Measurements from ENCODE around the gene NLRP3.

The NLRP3 gene

GRCh38 chr1:247429496-247429895, 13.5 kb downstream of the NLRP3 start:
- H3K27ac ChIP-seq, result no peak overlapping the region
- peaks cover 16% of the 10 kb centered on the region in 2 experiments for H3K4me1 ChIP-seq (ENCODE audit: control insufficient read depth in 1 of 2, insufficient read depth in 1 of 2, low read depth in 1 of 2, low read length in 1 of 2)
- no peaks in the 10 kb centered on the region for H3K27me3 ChIP-seq
- H3K4me3 ChIP-seq (ENCODE audit: low read depth in 1 of 2, low read length in 1 of 2), result no peak overlapping the region
- TF ChIP-seq, protein P1, sequence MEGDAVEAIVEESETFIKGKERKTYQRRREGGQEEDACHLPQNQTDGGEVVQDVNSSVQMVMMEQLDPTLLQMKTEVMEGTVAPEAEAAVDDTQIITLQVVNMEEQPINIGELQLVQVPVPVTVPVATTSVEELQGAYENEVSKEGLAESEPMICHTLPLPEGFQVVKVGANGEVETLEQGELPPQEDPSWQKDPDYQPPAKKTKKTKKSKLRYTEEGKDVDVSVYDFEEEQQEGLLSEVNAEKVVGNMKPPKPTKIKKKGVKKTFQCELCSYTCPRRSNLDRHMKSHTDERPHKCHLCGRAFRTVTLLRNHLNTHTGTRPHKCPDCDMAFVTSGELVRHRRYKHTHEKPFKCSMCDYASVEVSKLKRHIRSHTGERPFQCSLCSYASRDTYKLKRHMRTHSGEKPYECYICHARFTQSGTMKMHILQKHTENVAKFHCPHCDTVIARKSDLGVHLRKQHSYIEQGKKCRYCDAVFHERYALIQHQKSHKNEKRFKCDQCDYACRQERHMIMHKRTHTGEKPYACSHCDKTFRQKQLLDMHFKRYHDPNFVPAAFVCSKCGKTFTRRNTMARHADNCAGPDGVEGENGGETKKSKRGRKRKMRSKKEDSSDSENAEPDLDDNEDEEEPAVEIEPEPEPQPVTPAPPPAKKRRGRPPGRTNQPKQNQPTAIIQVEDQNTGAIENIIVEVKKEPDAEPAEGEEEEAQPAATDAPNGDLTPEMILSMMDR (IDR thresholded peaks at IDR 0.05), result no peak
- peaks cover 33% of the 10 kb centered on the region for H3K36me3 ChIP-seq
- no peaks in the 10 kb centered on the region for H3K9me3 ChIP-seq

- H3K27ac ChIP-seq, result peak overlapping the region; percentile 67
- no peaks in the 10 kb centered on the region for H3K27me3 ChIP-seq
- TF ChIP-seq, protein P1 (IDR thresholded peaks at IDR 0.05), result no peak
- no peaks in the 10 kb centered on the region for H3K9me3 ChIP-seq
- peaks cover 24% of the 10 kb centered on the region for H3K36me3 ChIP-seq
- H3K4me3 ChIP-seq (ENCODE audit: low read depth in 1 of 2, low read length in 1 of 2), result no peak overlapping the region
- peaks cover 16 to 22% of the 10 kb centered on the region in 2 experiments for H3K4me1 ChIP-seq (ENCODE audit: control insufficient read depth in 1 of 2, insufficient read depth in 1 of 2, low read depth in 1 of 2, low read length in 1 of 2)
Observed at GRCh38 chr1:247430434-247430833, 14.5 kb downstream of the NLRP3 start.

DNA sequence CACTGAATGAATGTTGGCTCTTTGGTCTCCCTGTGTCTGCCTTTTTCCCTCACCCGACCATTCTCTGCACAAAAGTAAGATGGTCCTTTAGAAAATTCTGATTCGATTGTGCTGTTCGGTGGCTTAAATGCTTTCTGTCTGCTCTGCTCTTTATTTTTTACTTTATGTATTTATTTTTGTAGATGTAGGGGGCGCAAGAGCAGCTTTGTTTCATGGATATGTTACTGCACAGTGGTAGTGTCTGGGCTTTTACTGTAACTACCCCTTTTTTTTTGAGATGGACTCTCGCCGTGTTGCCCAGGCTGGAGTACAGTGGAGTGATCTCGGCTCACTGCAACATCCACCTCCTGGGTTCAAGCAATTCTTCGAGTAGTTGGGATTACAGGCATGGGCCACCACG, 15.7 kb downstream of the NLRP3 start:
- peaks cover 16 to 22% of the 10 kb centered on the region in 2 experiments for H3K4me1 ChIP-seq (ENCODE audit: control insufficient read depth in 1 of 2, insufficient read depth in 1 of 2, low read depth in 1 of 2, low read length in 1 of 2)
- H3K27ac ChIP-seq, result no peak overlapping the region
- TF ChIP-seq, protein P1 (IDR thresholded peaks at IDR 0.05), result no peak
- H3K36me3 ChIP-seq, result peaks cover 12% of the 10 kb centered on the region
- H3K27me3 ChIP-seq, result no peaks in the 10 kb centered on the region
- H3K4me3 ChIP-seq (ENCODE audit: low read depth in 1 of 2, low read length in 1 of 2), result no peak overlapping the region
- no peaks in the 10 kb centered on the region for H3K9me3 ChIP-seq

DNA sequence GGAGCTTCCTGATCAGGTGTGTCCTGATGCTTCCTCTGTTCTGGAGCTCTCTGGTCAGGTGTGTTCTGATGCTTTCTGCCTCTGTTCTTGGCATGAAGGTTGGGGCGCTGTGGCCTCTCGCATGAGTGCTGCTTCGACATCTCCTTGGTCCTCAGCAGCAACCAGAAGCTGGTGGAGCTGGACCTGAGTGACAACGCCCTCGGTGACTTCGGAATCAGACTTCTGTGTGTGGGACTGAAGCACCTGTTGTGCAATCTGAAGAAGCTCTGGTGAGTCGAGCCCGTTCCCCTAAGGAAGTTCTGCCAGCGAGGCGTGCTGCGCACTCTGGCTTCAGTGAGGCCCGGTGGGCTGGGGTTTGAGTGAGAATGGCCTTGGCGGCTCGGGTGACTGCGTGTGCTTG, 18.0 kb downstream of the NLRP3 start:
- Histone ChIP-seq H3K27ac (peak overlapping the region; percentile 71), H3K4me1 (ENCODE audit: control insufficient read depth in 1 of 2, insufficient read depth in 1 of 2, low read depth in 1 of 2, low read length in 1 of 2) (peaks cover 34 to 38% of the 10 kb centered on the region in 2 experiments), H3K9me3 (no peaks in the 10 kb centered on the region), H3K27me3 (no peaks in the 10 kb centered on the region), H3K36me3 (peaks cover 5% of the 10 kb centered on the region), H3K4me3 (ENCODE audit: low read depth in 1 of 2, low read length in 1 of 2) (peak overlapping the region in 1 of 2 experiments; percentile 29)
- TF ChIP-seq, protein P1 (IDR thresholded peaks at IDR 0.05), result no peak

DNA sequence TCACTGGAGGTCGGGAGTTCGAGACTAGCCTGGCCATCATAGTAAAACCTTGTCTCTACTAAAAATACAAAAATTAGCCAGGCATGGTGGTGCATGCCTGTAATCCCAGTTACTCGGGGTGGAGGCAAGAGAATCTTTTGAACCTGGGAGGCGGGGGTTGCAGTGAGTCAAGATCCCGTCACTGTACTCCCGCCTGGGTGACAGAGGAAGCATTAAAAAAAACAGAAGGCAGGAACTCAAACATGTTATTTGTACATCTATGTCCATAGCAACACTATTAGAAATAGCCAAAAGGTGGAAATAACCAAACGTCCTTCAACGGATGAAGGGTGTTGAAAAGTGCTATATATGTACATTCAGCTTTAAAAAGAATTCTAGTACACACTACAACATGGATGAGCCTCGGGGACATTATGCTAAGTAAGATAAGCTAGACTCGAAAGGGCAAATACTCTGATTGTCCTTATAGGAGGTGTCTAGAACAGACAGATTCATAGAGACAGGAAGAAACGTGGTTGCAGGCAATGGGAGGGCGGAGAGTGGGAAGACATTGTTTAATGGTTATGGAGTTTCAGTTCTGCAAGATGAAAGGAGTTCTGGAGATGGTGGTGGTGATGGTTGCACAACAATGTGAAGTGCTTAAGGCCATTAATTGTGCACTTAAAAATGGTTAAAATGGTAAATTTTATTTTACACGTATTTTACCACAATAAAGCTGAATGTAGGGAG, 19.2 kb downstream of the NLRP3 start:
- Histone ChIP-seq H3K4me3 (ENCODE audit: low read depth in 1 of 2, low read length in 1 of 2) (no peak overlapping the region), H3K27me3 (no peaks in the 10 kb centered on the region), H3K9me3 (no peaks in the 10 kb centered on the region), H3K4me1 (ENCODE audit: control insufficient read depth in 1 of 2, insufficient read depth in 1 of 2, low read depth in 1 of 2, low read length in 1 of 2) (peaks cover 35 to 38% of the 10 kb centered on the region in 2 experiments), H3K36me3 (peaks cover 5% of the 10 kb centered on the region), H3K27ac (no peak overlapping the region)
- TF ChIP-seq, protein P1 (IDR thresholded peaks at IDR 0.05), result no peak

All from neutrophil (primary cell).